Jurkat, Clone E6-1 (cell line): ENCODE data around the gene GPR148. TPM values are rescaled to one million over a fixed set of nuclear protein-coding genes. Genes with fewer than 3 reads are reported as not detected.
"Not testable (repeated sequence)": the region's sequence is repeated elsewhere in the genome, so short reads cannot be mapped to it uniquely, and the experiment has no call there.

Experiments used
- DNase-seq: peaks from one replicate; pipeline ENCODE4 v3.0.0-alpha.2; 2011; ENCODE audit warnings: low read depth, low spot score
- H3K4me3 ChIP-seq: 2 replicates; pipeline ENCODE4 v1.5.1; 2011; ENCODE audit warnings: mild to moderate bottlenecking, low read length, control low read depth, moderate library complexity
- polyA plus RNA-seq: library from polyadenylated mRNA; unstranded; fragments of >200 nt; gene quantifications from one replicate; pipeline ENCODE4 v1.2.1, GENCODE V29; 2012; ENCODE audit warnings: missing spikeins; ENCODE audit not compliant: insufficient read length, insufficient read depth

Gene GPR148
- not detected for polyA plus RNA-seq

GRCh38 chr2:130728549-130729316 lies at the start of gene GPR148:
GPR148 (plus strand) TSS chr2:130729070; CDS start chr2:130729152, 82 bp downstream.
- peak within 1 kb of the TSS; percentile 43 for H3K4me3 ChIP-seq
- peak; percentile 5 for DNase-seq

GRCh38 chr2:130692041-130692770 lies 36.7 kb upstream of the GPR148 start:
- not testable (repeated sequence) for DNase-seq, H3K4me3 ChIP-seq

GRCh38 chr2:130693474-130693873 lies 35.4 kb upstream of the GPR148 start:
- H3K4me3 ChIP-seq, DNase-seq: not testable (repeated sequence)

GRCh38 chr2:130703250-130703649 lies 25.6 kb upstream of the GPR148 start:
- H3K4me3 ChIP-seq, DNase-seq: not testable (repeated sequence)

GRCh38 chr2:130714795-130715194 lies 14.1 kb upstream of the GPR148 start:
- not testable (repeated sequence) for H3K4me3 ChIP-seq, DNase-seq

GRCh38 chr2:130720036-130720435 lies 8.8 kb upstream of the GPR148 start:
- DNase-seq, result no peak
- H3K4me3 ChIP-seq, result no peak overlapping the region

- H3K4me3 ChIP-seq, result no peak overlapping the region
- no peak for DNase-seq
These were observed 8.3 kb upstream of the GPR148 start for GRCh38 chr2:130720528-130720927.

- DNase-seq, result no peak
- no peak overlapping the region for H3K4me3 ChIP-seq
These were observed 4.4 kb upstream of the GPR148 start for GRCh38 chr2:130724455-130724854.

- DNase-seq, result no peak
- H3K4me3 ChIP-seq, result peak overlapping the region; percentile 63
These were observed 2.2 kb upstream of the GPR148 start for GRCh38 chr2:130726614-130727180.

GRCh38 chr2:130727286-130727924 lies 1.5 kb upstream of the GPR148 start:
- H3K4me3 ChIP-seq, result peak overlapping the region; percentile 63
- peak; percentile 75 for DNase-seq

- peak overlapping the region; percentile 43 for H3K4me3 ChIP-seq
- peak; percentile 7 for DNase-seq
These were observed 839 bp upstream of the GPR148 start for GRCh38 chr2:130728007-130728454.

- no peak for DNase-seq
These were observed 741 bp downstream of the GPR148 start for GRCh38 chr2:130729322-130730299.

GRCh38 chr2:130732257-130732656 lies 3.4 kb downstream of the GPR148 start:
- not testable (repeated sequence) for DNase-seq, H3K4me3 ChIP-seq

More at GRCh38 chr2:130729322-130730299, 741 bp downstream of the GPR148 start:
- no peak overlapping the region for H3K4me3 ChIP-seq

- H3K4me3 ChIP-seq, result no peak overlapping the region
- no peak for DNase-seq
These were observed 6.3 kb downstream of the GPR148 start for GRCh38 chr2:130735200-130735599.

- H3K4me3 ChIP-seq, result no peak overlapping the region
These were observed 7.6 kb downstream of the GPR148 start for GRCh38 chr2:130736487-130736886.

GRCh38 chr2:130737592-130737991 lies 8.7 kb downstream of the GPR148 start:
- DNase-seq, result no peak

More at GRCh38 chr2:130736487-130736886, 7.6 kb downstream of the GPR148 start:
- DNase-seq, result no peak

GRCh38 chr2:130740671-130741070 lies 11.8 kb downstream of the GPR148 start:
- no peak overlapping the region for H3K4me3 ChIP-seq
- DNase-seq, result no peak

More at GRCh38 chr2:130737592-130737991, 8.7 kb downstream of the GPR148 start:
- H3K4me3 ChIP-seq, result no peak overlapping the region

- DNase-seq, result no peak
- H3K4me3 ChIP-seq, result no peak overlapping the region
These were observed 14.4 kb downstream of the GPR148 start for GRCh38 chr2:130743278-130743677.
